HepG2 (cell line): Measurements from ENCODE around the gene RPP21. TPM values are rescaled to one million over a fixed set of nuclear protein-coding genes. Genes with fewer than 3 reads are reported as not detected.

ENCODE experiments used
- CREM ChIP-seq, 2 experiments: sonication (generic) in 1 of 2; formaldehyde crosslinking in 1 of 2; IDR thresholded peaks; 2 replicates each; pipeline versions ENCODE4 v1.4.0 to v1.6.1; 2016 to 2020; ENCODE audit warnings: antibody characterized with exemption in 1 of 2, mild to moderate bottlenecking in 1 of 2, missing genetic modification reagents in 1 of 2
- ELF3 ChIP-seq: IDR thresholded peaks from 2 replicates; pipeline ENCODE4 v1.6.1; 2016; ENCODE audit warnings: missing genetic modification reagents, missing compliant biosample characterization
- FOXM1 ChIP-seq: sonication (generic); formaldehyde crosslinking; IDR thresholded peaks from 2 replicates; pipeline ENCODE4 v1.5.0; 2020; ENCODE audit warnings: missing genetic modification reagents
- ISL2 ChIP-seq: sonication (generic); formaldehyde crosslinking; IDR thresholded peaks from 2 replicates; pipeline ENCODE4 v1.5.0; 2020; ENCODE audit warnings: missing genetic modification reagents
- KLF11 ChIP-seq: IDR thresholded peaks from 2 replicates; pipeline ENCODE4 v1.6.1; 2016; ENCODE audit warnings: missing compliant biosample characterization
- NCOR1 ChIP-seq: fragments of 200-600 bp; sonication (generic); IDR thresholded peaks from 2 replicates; pipeline ENCODE4 v1.7.0; 2017; ENCODE audit warnings: antibody characterized with exemption, low read length, borderline replicate concordance
- PAWR ChIP-seq: sonication (generic); formaldehyde crosslinking; IDR thresholded peaks from 2 replicates; pipeline ENCODE4 v1.4.0; 2020; ENCODE audit warnings: missing genetic modification reagents, mild to moderate bottlenecking, borderline replicate concordance
- PRMT3 ChIP-seq: sonication (generic); formaldehyde crosslinking; IDR thresholded peaks from 2 replicates; pipeline ENCODE4 v1.8.1; 2022; ENCODE audit warnings: low read depth, mild to moderate bottlenecking, moderate library complexity, missing genetic modification reagents, borderline replicate concordance
- REL ChIP-seq: sonication (generic); formaldehyde crosslinking; conservative IDR thresholded peaks from 2 replicates; pipeline ENCODE4 v1.8.0; 2022; ENCODE audit warnings: mild to moderate bottlenecking, missing genetic modification reagents, moderate library complexity
- TGIF2 ChIP-seq: IDR thresholded peaks from 2 replicates; pipeline ENCODE4 v1.6.1; 2016; ENCODE audit warnings: control low read depth, missing compliant biosample characterization
- ZNF17 ChIP-seq: sonication (generic); formaldehyde crosslinking; IDR thresholded peaks from 2 replicates; pipeline ENCODE4 v1.5.0; 2020; ENCODE audit warnings: mild to moderate bottlenecking, missing genetic modification reagents
- ZNF564 ChIP-seq: sonication (generic); formaldehyde crosslinking; IDR thresholded peaks from 2 replicates; pipeline ENCODE4 v1.8.1; 2023; ENCODE audit warnings: mild to moderate bottlenecking, missing genetic modification reagents
- ZNF572 ChIP-seq: sonication (generic); formaldehyde crosslinking; IDR thresholded peaks from 2 replicates; pipeline ENCODE4 v1.5.1; 2020; ENCODE audit warnings: mild to moderate bottlenecking, missing genetic modification reagents
- ZNF724P ChIP-seq: sonication (generic); formaldehyde crosslinking; IDR thresholded peaks from 2 replicates; pipeline ENCODE4 v1.8.0; 2022; ENCODE audit warnings: missing genetic modification reagents, borderline replicate concordance
- ZNF773 ChIP-seq: sonication (generic); formaldehyde crosslinking; IDR thresholded peaks from 2 replicates; pipeline ENCODE4 v1.4.0; 2020; ENCODE audit warnings: missing genetic modification reagents, borderline replicate concordance
- polyA plus RNA-seq, 8 experiments: library from polyadenylated mRNA; depleted of rRNA in 3 of 8; stranded (reverse) in 7 of 8; unstranded in 1 of 8; fragments of >200 nt; fragmentation: Illumina TruSeq in 4 of 8; extraction: Trizol in 4 of 8; gene quantifications; 2 replicates each; pipeline versions ENCODE4 v1.2.1 to v1.2.3, GENCODE V29; 2011 to 2016; ENCODE audit warnings: low read depth in 4 of 8, missing spikeins in 1 of 8, mixed read lengths in 1 of 8; ENCODE audit not compliant: insufficient read depth in 1 of 8
- total RNA-seq, 5 experiments: library from RNA; depleted of rRNA; stranded (reverse); fragments of >200 nt; fragmentation: Illumina TruSeq; extraction: Trizol; gene quantifications; 2 replicates each; pipeline ENCODE4 v1.2.3, GENCODE V29; 2016; ENCODE audit warnings: low read depth in 1 of 5
- TF ChIP-seq, protein P1 (sequence below): sonication (generic); formaldehyde crosslinking; IDR thresholded peaks from 2 replicates; pipeline ENCODE4 v1.4.0; 2020; ENCODE audit warnings: missing genetic modification reagents, borderline replicate concordance
- TF ChIP-seq, protein P2 (sequence below): sonication (generic); formaldehyde crosslinking; IDR thresholded peaks from 2 replicates; pipeline ENCODE4 v1.9.0; 2021; ENCODE audit warnings: missing genetic modification reagents, mild to moderate bottlenecking, borderline replicate concordance
- TF ChIP-seq, protein P3 (sequence below): sonication (generic); formaldehyde crosslinking; IDR thresholded peaks from 2 replicates; pipeline ENCODE4 v1.8.0; 2022; ENCODE audit warnings: missing genetic modification reagents, mild to moderate bottlenecking, moderate library complexity, borderline replicate concordance

RPP21 gene
- total and polyA plus RNA-seq, 2 of the 13 experiments (the other 11 are each of a cell fraction or from before 2014, with no cell fraction given) = 53.1 to 72.3 TPM

- TF ChIP-seq, protein P1, sequence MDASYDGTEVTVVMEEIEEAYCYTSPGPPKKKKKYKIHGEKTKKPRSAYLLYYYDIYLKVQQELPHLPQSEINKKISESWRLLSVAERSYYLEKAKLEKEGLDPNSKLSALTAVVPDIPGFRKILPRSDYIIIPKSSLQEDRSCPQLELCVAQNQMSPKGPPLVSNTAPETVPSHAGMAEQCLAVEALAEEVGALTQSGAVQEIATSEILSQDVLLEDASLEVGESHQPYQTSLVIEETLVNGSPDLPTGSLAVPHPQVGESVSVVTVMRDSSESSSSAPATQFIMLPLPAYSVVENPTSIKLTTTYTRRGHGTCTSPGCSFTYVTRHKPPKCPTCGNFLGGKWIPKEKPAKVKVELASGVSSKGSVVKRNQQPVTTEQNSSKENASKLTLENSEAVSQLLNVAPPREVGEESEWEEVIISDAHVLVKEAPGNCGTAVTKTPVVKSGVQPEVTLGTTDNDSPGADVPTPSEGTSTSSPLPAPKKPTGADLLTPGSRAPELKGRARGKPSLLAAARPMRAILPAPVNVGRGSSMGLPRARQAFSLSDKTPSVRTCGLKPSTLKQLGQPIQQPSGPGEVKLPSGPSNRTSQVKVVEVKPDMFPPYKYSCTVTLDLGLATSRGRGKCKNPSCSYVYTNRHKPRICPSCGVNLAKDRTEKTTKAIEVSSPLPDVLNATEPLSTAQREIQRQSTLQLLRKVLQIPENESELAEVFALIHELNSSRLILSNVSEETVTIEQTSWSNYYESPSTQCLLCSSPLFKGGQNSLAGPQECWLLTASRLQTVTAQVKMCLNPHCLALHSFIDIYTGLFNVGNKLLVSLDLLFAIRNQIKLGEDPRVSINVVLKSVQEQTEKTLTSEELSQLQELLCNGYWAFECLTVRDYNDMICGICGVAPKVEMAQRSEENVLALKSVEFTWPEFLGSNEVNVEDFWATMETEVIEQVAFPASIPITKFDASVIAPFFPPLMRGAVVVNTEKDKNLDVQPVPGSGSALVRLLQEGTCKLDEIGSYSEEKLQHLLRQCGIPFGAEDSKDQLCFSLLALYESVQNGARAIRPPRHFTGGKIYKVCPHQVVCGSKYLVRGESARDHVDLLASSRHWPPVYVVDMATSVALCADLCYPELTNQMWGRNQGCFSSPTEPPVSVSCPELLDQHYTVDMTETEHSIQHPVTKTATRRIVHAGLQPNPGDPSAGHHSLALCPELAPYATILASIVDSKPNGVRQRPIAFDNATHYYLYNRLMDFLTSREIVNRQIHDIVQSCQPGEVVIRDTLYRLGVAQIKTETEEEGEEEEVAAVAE (CRISPR knock-in tag) = peak; percentile 92; the same call in 1 of the 2 replicates
- TF ChIP-seq ZNF724P (CRISPR knock-in tag) = peak; percentile 91; the same call in 1 of the 2 replicates
- TF ChIP-seq ZNF572 (CRISPR knock-in tag) = no peak
- TF ChIP-seq ISL2 (CRISPR knock-in tag) = peak; percentile 76
- 0 out of 2 replicates have a peak, but pooled peaks have one; percentile 51 for TF ChIP-seq FOXM1 (CRISPR knock-in tag)
- TF ChIP-seq, protein P2, sequence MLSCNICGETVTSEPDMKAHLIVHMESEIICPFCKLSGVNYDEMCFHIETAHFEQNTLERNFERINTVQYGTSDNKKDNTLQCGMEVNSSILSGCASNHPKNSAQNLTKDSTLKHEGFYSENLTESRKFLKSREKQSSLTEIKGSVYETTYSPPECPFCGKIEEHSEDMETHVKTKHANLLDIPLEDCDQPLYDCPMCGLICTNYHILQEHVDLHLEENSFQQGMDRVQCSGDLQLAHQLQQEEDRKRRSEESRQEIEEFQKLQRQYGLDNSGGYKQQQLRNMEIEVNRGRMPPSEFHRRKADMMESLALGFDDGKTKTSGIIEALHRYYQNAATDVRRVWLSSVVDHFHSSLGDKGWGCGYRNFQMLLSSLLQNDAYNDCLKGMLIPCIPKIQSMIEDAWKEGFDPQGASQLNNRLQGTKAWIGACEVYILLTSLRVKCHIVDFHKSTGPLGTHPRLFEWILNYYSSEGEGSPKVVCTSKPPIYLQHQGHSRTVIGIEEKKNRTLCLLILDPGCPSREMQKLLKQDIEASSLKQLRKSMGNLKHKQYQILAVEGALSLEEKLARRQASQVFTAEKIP = no peak
- TF ChIP-seq PRMT3 (CRISPR knock-in tag) = no peak
- no peak for TF ChIP-seq ZNF17 (CRISPR knock-in tag)
- TF ChIP-seq CREM (IDR thresholded peaks at IDR 0.05) = peak; percentile 61
- TF ChIP-seq CREM (CRISPR knock-in tag; IDR thresholded peaks at IDR 0.05) = no peak
- TF ChIP-seq, protein P3, sequence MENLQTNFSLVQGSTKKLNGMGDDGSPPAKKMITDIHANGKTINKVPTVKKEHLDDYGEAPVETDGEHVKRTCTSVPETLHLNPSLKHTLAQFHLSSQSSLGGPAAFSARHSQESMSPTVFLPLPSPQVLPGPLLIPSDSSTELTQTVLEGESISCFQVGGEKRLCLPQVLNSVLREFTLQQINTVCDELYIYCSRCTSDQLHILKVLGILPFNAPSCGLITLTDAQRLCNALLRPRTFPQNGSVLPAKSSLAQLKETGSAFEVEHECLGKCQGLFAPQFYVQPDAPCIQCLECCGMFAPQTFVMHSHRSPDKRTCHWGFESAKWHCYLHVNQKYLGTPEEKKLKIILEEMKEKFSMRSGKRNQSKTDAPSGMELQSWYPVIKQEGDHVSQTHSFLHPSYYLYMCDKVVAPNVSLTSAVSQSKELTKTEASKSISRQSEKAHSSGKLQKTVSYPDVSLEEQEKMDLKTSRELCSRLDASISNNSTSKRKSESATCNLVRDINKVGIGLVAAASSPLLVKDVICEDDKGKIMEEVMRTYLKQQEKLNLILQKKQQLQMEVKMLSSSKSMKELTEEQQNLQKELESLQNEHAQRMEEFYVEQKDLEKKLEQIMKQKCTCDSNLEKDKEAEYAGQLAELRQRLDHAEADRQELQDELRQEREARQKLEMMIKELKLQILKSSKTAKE (CRISPR knock-in tag) = peak; percentile 15; the same call in 1 of the 2 replicates
- no peak for TF ChIP-seq PAWR
- TF ChIP-seq REL = no peak
- no peak for TF ChIP-seq TGIF2 (CRISPR knock-in tag)
- peak; percentile 55; the same call in 1 of the 2 replicates for TF ChIP-seq ZNF564 (CRISPR knock-in tag)
- TF ChIP-seq KLF11 (CRISPR knock-in tag) = peak; percentile 84
- no peak for TF ChIP-seq NCOR1
- TF ChIP-seq ZNF773 = peak; percentile 89; the same call in 1 of the 2 replicates
- peak; percentile 85 for TF ChIP-seq ELF3 (CRISPR knock-in tag)
Measured at GRCh38 chr6:30344868-30345671, at the start of gene RPP21 (continued).
